ENCODE data around the gene CNIH1.

DNA sequence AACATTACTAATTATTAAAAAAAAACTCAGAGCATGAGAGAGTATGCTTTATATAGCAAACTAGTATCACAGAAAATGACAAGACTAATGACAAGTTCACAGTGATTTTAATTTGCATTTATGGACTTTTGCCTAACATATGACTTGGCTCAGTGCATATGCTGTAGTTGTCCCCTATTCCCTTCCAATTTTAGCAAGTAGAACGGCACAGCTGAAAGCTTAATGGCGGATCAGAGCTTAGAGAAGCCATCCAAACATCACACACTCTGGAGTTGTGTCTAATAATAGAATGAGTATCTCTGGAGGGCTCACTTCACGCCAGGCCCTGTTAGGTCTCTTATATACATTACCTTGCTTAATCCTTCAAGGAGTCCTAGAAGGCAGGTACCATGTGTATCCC, 13.3 kb downstream of the CNIH1 start:
- TF ChIP-seq EZH2 (IDR thresholded peaks at IDR 0.05) = no peak
- no peak for TF ChIP-seq POLR2AphosphoS5 (IDR thresholded peaks at IDR 0.05; ENCODE audit: borderline replicate concordance, low read depth, low read length)
